HG03066 (cell line): ENCODE results near the gene EVL.

Source experiments
- ATAC-seq: cut with Tn5 transposase; IDR thresholded peaks from one replicate; pipeline ENCODE4 v1.9.1; 2021; ENCODE audit warnings: low read depth; ENCODE audit not compliant: unreplicated experiment

Gene EVL

GRCh38 chr14:100037353-100037752 lies 27.9 kb upstream of the EVL start:
- no peak for ATAC-seq

DNA sequence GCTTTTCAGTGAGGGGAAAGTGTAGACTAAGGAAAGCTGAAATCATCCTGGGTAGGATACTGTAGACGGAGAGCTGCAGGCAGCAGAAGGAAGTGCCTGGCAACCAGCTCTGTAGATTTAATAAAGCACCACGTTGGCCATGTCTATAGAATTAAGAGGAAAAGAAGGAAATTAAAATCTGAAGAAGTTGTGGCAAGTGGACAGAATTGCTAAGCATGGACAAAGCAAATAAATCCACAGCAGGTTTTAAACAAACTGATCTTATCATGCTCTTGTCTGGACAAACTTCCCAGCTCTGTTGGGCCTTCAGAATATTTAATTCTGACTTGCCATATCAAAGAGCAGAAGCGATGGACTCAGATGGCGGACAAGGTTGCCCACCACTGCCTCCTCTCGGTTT lies 27.2 kb upstream of the EVL start:
- ATAC-seq, result no peak

GRCh38 chr14:100039903-100040302 lies 25.3 kb upstream of the EVL start:
- no peak for ATAC-seq

GRCh38 chr14:100041271-100041670 lies 24.0 kb upstream of the EVL start:
- ATAC-seq, result no peak

DNA sequence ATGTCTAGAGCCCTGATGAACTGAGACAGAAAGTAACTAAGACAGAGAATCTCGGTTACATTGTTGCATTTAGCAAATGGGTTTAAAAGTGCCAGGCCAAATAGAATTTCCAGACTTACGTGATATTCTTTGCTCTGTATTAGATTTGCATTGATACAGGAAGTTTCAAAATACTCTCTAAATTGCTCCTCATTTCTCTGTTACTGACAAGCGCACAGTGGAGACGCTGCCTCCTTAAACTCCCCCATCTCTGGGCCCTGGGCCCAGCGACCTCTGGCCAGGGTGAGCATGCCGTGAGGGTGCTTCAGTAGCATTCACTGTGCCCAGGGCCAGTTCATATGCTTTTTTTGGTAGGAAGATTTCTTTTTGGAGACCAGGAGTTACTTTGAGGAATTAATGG lies 22.9 kb upstream of the EVL start:
- no peak for ATAC-seq

- no peak for ATAC-seq
Observed at GRCh38 chr14:100045642-100046344, 19.4 kb upstream of the EVL start.

- ATAC-seq, result no peak
Observed at GRCh38 chr14:100047600-100047999, 17.6 kb upstream of the EVL start.

DNA sequence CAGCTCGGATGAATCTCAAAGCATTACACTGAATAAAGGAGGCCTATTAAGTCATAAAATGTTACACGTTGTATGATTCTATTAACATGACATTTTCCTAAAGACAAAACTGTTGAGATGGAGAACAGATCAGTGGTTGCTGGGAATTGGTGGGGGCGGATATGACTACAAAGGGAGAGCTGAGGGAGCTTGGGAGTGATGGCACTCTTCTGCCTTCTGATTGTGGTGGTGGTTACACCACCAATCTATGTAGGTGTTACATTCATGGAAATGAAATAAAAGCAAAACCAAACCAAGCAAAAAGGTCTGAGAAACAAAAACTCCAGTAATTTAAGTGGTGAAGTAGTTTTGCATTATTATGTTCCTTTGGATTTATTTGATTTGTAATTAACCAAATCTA lies 16.4 kb upstream of the EVL start:
- ATAC-seq, result no peak

GRCh38 chr14:100049220-100049619 lies 16.0 kb upstream of the EVL start:
- no peak for ATAC-seq

DNA sequence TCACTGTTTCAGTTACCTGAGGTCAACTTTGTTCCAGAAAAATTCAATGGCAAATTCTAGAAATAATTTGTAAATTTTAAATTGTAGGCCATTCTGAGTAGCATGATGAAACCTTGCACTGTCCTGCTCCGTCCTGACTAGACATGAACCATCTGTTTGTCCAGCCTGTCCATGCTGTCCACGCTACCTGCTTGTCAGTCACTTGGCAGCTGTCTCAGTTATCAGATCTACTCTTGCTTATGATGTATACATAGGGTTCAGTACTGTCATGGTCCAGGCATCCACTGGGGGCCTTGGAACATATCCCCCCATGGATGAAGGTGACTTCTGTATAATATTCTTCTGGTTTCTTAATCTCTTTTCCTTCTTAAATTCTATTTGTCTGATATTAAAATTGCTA lies 14.1 kb upstream of the EVL start:
- no peak for ATAC-seq

DNA sequence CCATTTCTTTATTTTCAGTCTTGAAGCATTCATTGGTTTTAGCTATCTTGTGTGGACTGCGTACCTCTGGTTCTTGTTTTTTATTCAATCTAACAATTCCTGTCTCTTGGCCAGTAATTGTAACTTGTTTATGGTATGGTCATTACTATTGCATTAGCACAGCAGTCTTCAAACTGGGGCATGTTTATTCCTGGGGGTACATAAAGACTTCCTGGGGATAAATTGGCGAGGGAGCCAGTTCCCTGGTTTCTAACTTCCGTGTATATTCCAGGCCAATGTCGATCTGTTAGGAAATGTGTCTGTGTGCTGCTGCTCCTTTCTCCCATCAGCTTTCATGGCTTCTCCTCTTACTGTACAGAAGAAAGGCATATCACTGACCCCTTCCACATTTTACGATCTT lies 13.7 kb upstream of the EVL start:
- ATAC-seq, result no peak

DNA sequence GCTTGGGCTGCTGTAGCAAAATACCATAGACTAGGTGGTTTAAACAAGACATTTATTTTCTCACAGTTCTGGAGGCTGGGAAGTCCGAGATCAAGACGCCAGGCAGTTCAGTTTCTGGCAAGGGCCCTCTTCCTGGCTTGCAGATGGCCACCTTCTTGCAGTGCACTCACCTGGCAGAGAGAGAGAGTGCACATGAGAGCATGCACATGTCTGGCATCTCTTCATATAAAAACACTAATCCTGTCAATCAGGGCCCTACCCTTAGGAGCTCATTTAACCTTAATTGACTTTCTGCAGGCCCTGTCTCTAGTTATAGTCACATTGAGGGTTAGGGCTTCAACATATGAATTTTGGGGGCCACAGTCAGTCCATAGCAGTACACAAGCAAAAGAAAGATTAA lies 12.4 kb upstream of the EVL start:
- ATAC-seq, result no peak

DNA sequence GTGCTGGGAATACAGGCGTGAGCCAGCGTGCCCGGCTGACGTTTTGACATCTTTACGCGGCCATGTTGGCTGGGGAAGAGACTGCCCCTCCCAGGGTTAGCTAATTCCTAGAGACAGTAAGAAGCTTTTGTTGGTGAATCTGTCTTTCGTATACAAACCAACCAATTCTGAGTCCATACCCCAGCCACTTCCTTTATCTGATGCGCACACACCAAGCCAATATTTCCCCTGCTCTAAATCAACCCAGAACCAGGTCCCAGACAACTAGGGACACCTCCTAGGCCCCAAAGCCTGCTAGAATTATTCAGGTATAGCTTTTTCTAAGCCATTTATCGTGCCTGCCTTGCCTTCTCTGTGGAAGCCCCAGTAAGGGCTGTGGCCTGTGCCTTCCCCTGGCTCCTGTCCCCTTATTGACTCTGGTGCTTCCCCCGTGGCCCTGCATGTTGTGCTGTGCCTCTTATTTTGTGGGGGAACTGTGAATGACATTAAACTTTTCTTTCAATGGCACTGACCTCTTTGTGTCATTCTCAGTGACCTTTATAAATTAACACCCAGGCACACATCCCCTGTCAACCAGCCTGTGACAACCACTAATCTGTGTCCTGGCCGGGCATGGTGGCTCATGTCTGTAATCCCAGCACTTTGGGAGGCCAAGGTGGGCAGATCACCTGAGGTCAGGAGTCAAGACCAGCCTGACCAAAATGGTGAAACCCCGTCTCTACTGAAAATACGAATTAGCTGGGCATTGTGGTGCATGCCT lies 10.7 kb upstream of the EVL start:
- no peak for ATAC-seq

DNA sequence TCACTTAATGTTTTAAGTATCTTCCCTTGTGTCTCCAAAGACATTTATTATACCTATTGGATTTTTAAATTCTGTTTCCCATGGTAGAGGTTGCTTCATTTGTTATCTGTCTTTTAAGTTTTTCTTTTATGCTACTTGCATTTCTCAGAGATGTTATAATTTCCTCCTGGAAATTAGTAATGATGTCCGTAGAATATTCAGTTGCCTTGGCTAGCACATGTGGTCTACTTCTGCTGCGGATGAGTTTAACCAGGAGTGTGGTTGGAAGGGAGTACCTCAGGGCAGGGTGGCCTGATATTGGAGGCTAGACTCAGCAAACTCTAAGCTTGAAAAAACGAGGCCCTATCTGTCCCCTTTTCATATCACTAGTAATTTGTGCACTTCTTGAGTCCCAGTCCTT lies 8.8 kb upstream of the EVL start:
- no peak for ATAC-seq

DNA sequence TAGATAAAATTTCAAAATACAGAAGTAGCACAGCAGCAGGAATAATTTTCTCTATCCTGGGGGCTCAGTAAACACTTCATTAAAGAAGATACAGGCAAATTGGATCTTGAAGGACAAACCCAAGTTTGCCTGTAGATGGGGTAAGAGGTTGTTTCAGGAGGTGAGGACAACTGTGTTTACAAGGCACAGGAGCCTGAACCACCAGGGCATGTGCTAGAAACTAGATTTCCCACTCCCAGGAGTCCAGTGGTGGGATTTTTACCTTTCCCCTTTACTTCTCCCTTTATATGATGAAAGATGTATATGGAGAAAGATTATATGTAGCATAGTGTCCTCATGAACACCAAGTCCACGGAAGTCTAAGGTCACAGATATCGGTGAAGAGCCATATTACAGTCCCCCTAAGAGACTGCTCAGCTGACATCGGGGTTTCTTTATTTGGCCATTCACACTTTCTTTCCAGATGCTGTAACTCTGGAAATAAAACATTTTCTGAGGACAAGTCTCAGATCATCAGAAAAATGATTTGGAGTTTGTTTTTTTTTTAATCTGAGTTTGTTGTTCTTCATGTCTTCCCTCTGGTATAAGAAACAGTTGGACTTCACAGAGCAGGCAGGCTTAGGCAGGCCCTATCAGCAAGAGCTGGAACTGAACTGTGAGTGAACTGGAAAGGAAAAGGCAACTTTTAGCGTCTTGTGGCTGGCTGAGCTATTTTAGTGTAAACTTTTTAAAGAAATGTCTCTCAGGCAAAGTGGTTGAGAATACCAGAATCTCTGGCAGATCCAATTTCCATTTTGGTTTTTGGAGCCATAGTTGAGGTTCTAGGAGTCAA lies 8.0 kb upstream of the EVL start:
- ATAC-seq, result no peak

GRCh38 chr14:100058777-100059437 lies 6.3 kb upstream of the EVL start:
- ATAC-seq, result peak; percentile 74

- no peak for ATAC-seq
Observed at GRCh38 chr14:100059438-100059781, 5.8 kb upstream of the EVL start.

- ATAC-seq, result no peak
Observed at GRCh38 chr14:100060760-100061159, 4.5 kb upstream of the EVL start.

DNA sequence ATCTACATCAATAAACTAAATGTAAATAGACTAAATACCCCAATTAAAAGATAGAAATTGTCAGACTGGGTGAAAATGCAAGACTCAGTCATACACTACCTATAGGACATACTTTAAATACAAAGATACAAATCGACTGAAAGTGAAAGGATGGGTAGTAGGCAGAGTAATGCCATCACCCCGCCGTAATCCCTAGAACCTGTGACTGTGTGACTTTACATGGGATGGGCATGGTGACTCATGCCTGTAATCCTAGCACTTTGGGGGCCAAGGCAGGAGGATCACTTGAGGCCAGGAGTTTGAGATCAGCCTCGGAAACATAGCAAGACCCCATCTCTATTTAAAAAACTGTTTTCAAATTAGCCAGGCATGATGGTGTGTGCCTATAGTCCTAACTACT lies 2.6 kb upstream of the EVL start:
- no peak for ATAC-seq

- ATAC-seq, result no peak
Observed at GRCh38 chr14:100063314-100063941, 1.8 kb upstream of the EVL start.
